B cell (primary cell): ENCODE measurements around the gene FUCA2. TPM values are rescaled to one million over a fixed set of nuclear protein-coding genes. Genes with fewer than 3 reads are reported as not detected.

Experiments used
- ATAC-seq: fragments of 200-7000 bp; cut with Tn5 transposase; one replicate; pipeline ENCODE4 v1.10.0; 2021; ENCODE audit warnings: low read depth, mild to moderate bottlenecking, moderate number of reproducible peaks, moderate library complexity
- CTCF ChIA-PET: fragments of 350-600 bp; sonication (Branson Sonifier 250); formaldehyde crosslinking; loops from one replicate; lab custom pipeline; 2021; ENCODE audit warnings: antibody characterized with exemption, inconsistent platforms; lab: Charles Lee
- POLR2A ChIA-PET: fragments of 350-600 bp; sonication (Branson Sonifier 250); formaldehyde crosslinking; loops from one replicate; lab custom pipeline; 2021; ENCODE audit warnings: antibody characterized with exemption; lab: Charles Lee
- DNase-seq: peaks from one replicate; pipeline ENCODE4 v3.0.0; 2013
- H2AFZ ChIP-seq: 2 replicates; pipeline ENCODE4 v1.6.1; 2012; ENCODE audit warnings: mild to moderate bottlenecking, low read depth, low read length; ENCODE audit not compliant: insufficient read depth, poor library complexity, severe bottlenecking
- H3K27ac ChIP-seq, 2 donors: 1 replicate in 1 of 2; 2 replicates in 1 of 2; pipeline ENCODE4 v1.5.1; 2012 to 2013; ENCODE audit warnings: low read length in 2 of 2, mild to moderate bottlenecking in 2 of 2, moderate library complexity in 1 of 2
- H3K27me3 ChIP-seq, 4 experiments: fragments of 200-600 bp in 1 of 4; sonication (generic) in 1 of 4; replicated peaks in 1 of 4; 1 replicate in 2 of 4; 2 replicates in 2 of 4; pipeline versions ENCODE4 v1.6.1 to v1.7.0; 2013 to 2016; ENCODE audit warnings: low read length in 3 of 4, mild to moderate bottlenecking in 2 of 4, mixed read lengths in 1 of 4, moderate library complexity in 1 of 4; ENCODE audit not compliant: insufficient read depth in 4 of 4, control insufficient read depth in 3 of 4; ENCODE audit errors: control extremely low read depth in 1 of 4
- H3K36me3 ChIP-seq, 2 experiments: replicated peaks in 1 of 2; 1 replicate in 1 of 2; 2 replicates in 1 of 2; pipeline versions ENCODE4 v1.6.1 to v1.7.1; 2013; ENCODE audit warnings: low read length in 1 of 2; ENCODE audit not compliant: insufficient read depth in 2 of 2, control insufficient read depth in 1 of 2; ENCODE audit errors: control extremely low read depth in 1 of 2, extremely low read depth in 1 of 2
- H3K4me1 ChIP-seq, 2 donors: fragments of 200-600 bp in 1 of 2; sonication (generic) in 1 of 2; 1 replicate in 1 of 2; 2 replicates in 1 of 2; pipeline versions ENCODE4 v1.5.1 to v1.6.1; 2013 to 2017; ENCODE audit warnings: low read length in 2 of 2; ENCODE audit not compliant: control insufficient read depth in 2 of 2, insufficient read depth in 2 of 2
- H3K4me2 ChIP-seq: replicated peaks from 2 replicates; pipeline ENCODE3; 2012; ENCODE audit warnings: mild to moderate bottlenecking, low read depth, low read length; ENCODE audit not compliant: poor library complexity, severe bottlenecking
- H3K4me3 ChIP-seq, 5 experiments: fragments of 200-600 bp in 1 of 5; sonication (generic) in 1 of 5; 1 replicate in 3 of 5; 2 replicates in 2 of 5; pipeline versions ENCODE4 v1.5.1 to v1.7.0; 2011 to 2016; ENCODE audit warnings: low read length in 4 of 5, mild to moderate bottlenecking in 4 of 5, low read depth in 2 of 5, control low read depth in 1 of 5, moderate library complexity in 1 of 5; ENCODE audit not compliant: insufficient read depth in 1 of 5; ENCODE audit errors: control extremely low read depth in 1 of 5, extremely low read depth in 1 of 5
- H3K79me2 ChIP-seq: fragments of 200-600 bp; sonication (generic); one replicate; pipeline ENCODE4 v1.6.0; 2016; ENCODE audit warnings: low read length; ENCODE audit not compliant: control insufficient read depth, insufficient read depth
- H3K9ac ChIP-seq: fragments of 200-600 bp; sonication (generic); 2 replicates; pipeline ENCODE4 v1.6.1; 2017; ENCODE audit warnings: mild to moderate bottlenecking, low read length, moderate library complexity
- H3K9me3 ChIP-seq, 3 donors: one replicate each; pipeline versions ENCODE4 v1.6.1 to v1.7.1; 2013; ENCODE audit warnings: low read length in 2 of 3; ENCODE audit not compliant: control insufficient read depth in 2 of 3, insufficient read depth in 1 of 3; ENCODE audit errors: control extremely low read depth in 1 of 3
- H4K20me1 ChIP-seq: 2 replicates; pipeline ENCODE4 v1.6.0; 2012; ENCODE audit warnings: mild to moderate bottlenecking, low read length; ENCODE audit not compliant: insufficient read depth, control insufficient read depth, poor library complexity, severe bottlenecking
- H3K27ac Mint-ChIP-seq: one replicate; pipeline ENCODE4 v1.8.0; 2021; ENCODE audit warnings: mixed read lengths
- H3K27me3 Mint-ChIP-seq: one replicate; pipeline ENCODE4 v1.8.0; 2021; ENCODE audit warnings: mixed read lengths
- H3K4me1 Mint-ChIP-seq: one replicate; pipeline ENCODE4 v1.8.0; 2021; ENCODE audit warnings: mixed read lengths
- H3K4me3 Mint-ChIP-seq: one replicate; pipeline ENCODE4 v1.8.0; 2021; ENCODE audit warnings: mixed read lengths
- H3K9me3 Mint-ChIP-seq: one replicate; pipeline ENCODE4 v1.8.0; 2022; ENCODE audit warnings: mixed read lengths; ENCODE audit not compliant: insufficient read depth
- EZH2 ChIP-seq: IDR thresholded peaks from 2 replicates; pipeline ENCODE4 v1.6.1; 2012; ENCODE audit warnings: borderline replicate concordance, low read depth, mild to moderate bottlenecking, moderate library complexity, low read length; ENCODE audit not compliant: insufficient read depth, poor library complexity, severe bottlenecking
- WGBS: methylation state at CpG from one replicate; pipeline ENCODE4 v1.1.5; 2013; ENCODE audit warnings: missing lambda C conversion rate; ENCODE audit not compliant: insufficient coverage; 5-methylcytosine and 5-hydroxymethylcytosine counted together
- intact Hi-C: fragments of 100-400 bp; cut with micrococcal nuclease; formaldehyde crosslinking; loops from one replicate; pipeline ENCODE4 v1.10.0; 2022
- polyA plus RNA-seq: library from polyadenylated mRNA; depleted of rRNA; stranded (reverse); fragments of >200 nt; gene quantifications from 2 replicates; pipeline ENCODE4 v1.2.3, GENCODE V29; 2012
- total RNA-seq, 2 donors: library from RNA; stranded (reverse); fragments of 120-200 nt in 1 of 2; gene quantifications; 1 replicate in 1 of 2; 2 replicates in 1 of 2; pipeline versions ENCODE4 v1.2.3 to v1.2.4, GENCODE V29; 2013 to 2022
- TF ChIP-seq, protein P1 (sequence below): fragments of 200-600 bp; IDR thresholded peaks from one replicate; pipeline ENCODE4 v1.8.0; 2022; ENCODE audit warnings: antibody characterized with exemption, mild to moderate bottlenecking

FUCA2 gene
- total and polyA plus RNA-seq, 2 donors (not counting 1 experiment from before 2014, with no cell fraction given), result 3.6 to 8.3 TPM

DNA sequence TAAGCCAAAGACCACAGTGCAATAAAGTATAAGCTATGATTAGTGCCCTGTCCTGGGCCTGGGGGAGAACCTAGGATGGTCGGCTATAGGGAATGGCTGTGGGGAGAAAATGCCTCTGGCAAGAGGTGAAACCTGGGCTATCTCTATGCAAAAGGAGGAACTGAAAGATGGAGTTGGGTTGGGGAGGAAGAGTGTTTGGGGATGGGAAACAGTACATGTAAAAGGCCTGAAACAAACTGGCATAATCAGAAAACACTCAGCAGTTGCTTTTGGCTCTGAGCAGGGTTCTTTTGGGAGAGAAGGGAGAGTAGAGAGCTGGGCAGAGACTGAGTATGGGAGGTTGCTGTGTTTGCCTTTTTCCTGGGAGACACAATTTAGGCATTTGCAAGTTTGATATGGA is 31.9 kb upstream of the FUCA2 start:
- H3K27me3 ChIP-seq, result no peaks in the 10 kb centered on the region
- ATAC-seq (no peak), DNase-seq (peak; percentile 22)
- Mint-ChIP-seq H3K27ac (no peak overlapping the region), H3K4me1 (peaks cover 16% of the 10 kb centered on the region), H3K27me3 (no peaks in the 10 kb centered on the region), H3K9me3 (no peaks in the 10 kb centered on the region), H3K4me3 (no peak overlapping the region)
- no peak overlapping the region for H3K9ac ChIP-seq
- peaks cover 6 to 8% of the 10 kb centered on the region in 2 donors for H3K4me1 ChIP-seq
- CTCF ChIA-PET, result no interaction called here
- H3K79me2 ChIP-seq, result no peaks in the 10 kb centered on the region
- peak overlapping the region; percentile 8 for H3K4me2 ChIP-seq
- H3K36me3 ChIP-seq, result no peaks in the 10 kb centered on the region
- WGBS, result 82% methylated on average over 1 of the region's 1 CpG
- TF ChIP-seq, protein P1, sequence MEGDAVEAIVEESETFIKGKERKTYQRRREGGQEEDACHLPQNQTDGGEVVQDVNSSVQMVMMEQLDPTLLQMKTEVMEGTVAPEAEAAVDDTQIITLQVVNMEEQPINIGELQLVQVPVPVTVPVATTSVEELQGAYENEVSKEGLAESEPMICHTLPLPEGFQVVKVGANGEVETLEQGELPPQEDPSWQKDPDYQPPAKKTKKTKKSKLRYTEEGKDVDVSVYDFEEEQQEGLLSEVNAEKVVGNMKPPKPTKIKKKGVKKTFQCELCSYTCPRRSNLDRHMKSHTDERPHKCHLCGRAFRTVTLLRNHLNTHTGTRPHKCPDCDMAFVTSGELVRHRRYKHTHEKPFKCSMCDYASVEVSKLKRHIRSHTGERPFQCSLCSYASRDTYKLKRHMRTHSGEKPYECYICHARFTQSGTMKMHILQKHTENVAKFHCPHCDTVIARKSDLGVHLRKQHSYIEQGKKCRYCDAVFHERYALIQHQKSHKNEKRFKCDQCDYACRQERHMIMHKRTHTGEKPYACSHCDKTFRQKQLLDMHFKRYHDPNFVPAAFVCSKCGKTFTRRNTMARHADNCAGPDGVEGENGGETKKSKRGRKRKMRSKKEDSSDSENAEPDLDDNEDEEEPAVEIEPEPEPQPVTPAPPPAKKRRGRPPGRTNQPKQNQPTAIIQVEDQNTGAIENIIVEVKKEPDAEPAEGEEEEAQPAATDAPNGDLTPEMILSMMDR, result no peak
- TF ChIP-seq EZH2, result no peak
- H3K4me3 ChIP-seq, result no peak overlapping the region
- H4K20me1 ChIP-seq, result no peaks in the 10 kb centered on the region
- intact Hi-C loops, result no loop called here
- no peaks in the 10 kb centered on the region for H3K9me3 ChIP-seq
- POLR2A ChIA-PET, result no interaction called here
- H3K27ac ChIP-seq, result peak overlapping the region in 1 of 2 donors; percentile 3
- H2AFZ ChIP-seq, result no peak overlapping the region

DNA sequence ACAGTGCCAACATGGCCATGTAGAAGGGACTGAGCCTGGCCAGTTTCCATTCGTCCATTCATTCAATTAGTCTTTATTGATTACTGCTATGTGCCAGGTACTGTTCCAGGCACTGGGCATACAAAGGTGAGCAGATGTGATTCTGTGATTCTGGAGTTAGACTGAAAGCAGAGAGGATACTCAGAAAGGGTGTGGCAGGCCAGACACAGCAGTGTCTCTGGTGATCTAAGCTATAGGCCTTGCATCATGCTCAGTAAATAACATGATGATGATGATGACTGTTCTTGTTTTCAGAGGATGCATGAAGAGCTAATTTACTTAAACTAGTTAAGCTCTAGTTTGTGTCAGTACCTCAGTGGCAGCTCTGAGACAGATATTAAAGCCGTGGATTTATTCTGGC is 31.4 kb upstream of the FUCA2 start:
- H3K4me1 ChIP-seq, result peaks cover 10 to 14% of the 10 kb centered on the region in 2 donors
- ChIA-PET POLR2A (no interaction called here), CTCF (interaction anchor here (1.0 kb wide), 1 partner anchor 14 kb away, joined by 3 read pairs; no protein-coding TSS in a partner anchor)
- H3K9me3 ChIP-seq, result no peaks in the 10 kb centered on the region
- ATAC-seq, result no peak
- no peak overlapping the region for H3K27ac ChIP-seq
- no peak for DNase-seq
- no peak overlapping the region for H3K4me2 ChIP-seq
- Mint-ChIP-seq H3K4me3 (no peak overlapping the region), H3K9me3 (no peaks in the 10 kb centered on the region), H3K27ac (no peak overlapping the region), H3K4me1 (peaks cover 21% of the 10 kb centered on the region), H3K27me3 (no peaks in the 10 kb centered on the region)
- H3K9ac ChIP-seq, result no peak overlapping the region
- H3K36me3 ChIP-seq, result no peaks in the 10 kb centered on the region
- intact Hi-C loops, result no loop called here
- H3K4me3 ChIP-seq, result no peak overlapping the region
- H4K20me1 ChIP-seq, result no peaks in the 10 kb centered on the region
- H3K27me3 ChIP-seq, result no peaks in the 10 kb centered on the region
- no peak for TF ChIP-seq EZH2
- TF ChIP-seq, protein P1, result no peak
- H2AFZ ChIP-seq, result no peak overlapping the region
- H3K79me2 ChIP-seq, result no peaks in the 10 kb centered on the region
- WGBS, result 100% methylated on average over 1 of the region's 2 CpGs
